GM19043 (cell line): Measurements from ENCODE around the gene TAF1C.
"Not testable (repeated sequence)": the region's sequence is repeated elsewhere in the genome, so short reads cannot be mapped to it uniquely, and the experiment has no call there.

Experiments used
- ATAC-seq: cut with Tn5 transposase; IDR thresholded peaks from one replicate; pipeline ENCODE4 v1.9.1; 2021; ENCODE audit warnings: low read depth; ENCODE audit not compliant: unreplicated experiment

The TAF1C gene

DNA sequence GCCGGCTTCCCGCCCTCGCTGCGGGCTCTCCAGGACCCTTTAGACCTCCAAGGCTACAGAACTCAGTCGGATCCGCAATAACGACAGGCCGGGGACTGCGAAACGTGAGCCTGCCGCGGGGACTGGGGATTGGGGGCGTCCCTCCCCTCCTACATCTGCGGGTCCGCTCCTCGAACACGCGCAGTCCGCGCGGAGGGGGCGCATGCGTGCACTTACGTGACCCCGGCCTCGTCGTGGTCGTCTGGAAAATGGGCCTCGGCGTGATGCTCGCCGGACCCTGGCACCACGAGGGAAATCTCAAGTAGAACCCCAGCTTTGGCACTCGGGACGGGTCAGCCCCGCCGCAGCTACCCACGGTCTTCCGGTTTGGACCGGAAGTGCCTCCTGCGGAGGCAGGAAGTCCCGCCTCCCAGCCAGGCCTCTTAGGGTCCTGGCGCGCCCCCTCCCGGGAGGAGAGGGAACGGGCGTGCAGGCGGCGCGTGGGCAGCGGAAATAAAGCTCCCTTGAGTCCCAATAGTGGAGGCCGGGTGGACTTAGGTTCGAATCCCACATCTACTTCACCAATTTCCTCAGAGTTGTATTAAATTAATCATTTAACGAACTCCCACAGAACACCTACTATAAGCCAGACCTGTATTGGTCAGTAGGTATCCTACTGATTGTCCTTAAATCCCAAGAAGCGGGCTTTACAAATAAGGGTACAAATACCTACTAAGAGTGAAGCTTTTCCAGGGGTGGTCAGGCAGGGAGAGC, at the start of gene TAF1C:
Gene TAF1C (minus strand): TSS at position 373 of the 753 bp plus-strand sequence. CDS start 2,069 bp downstream, outside the sequence.
- ATAC-seq, result peak; percentile 96

DNA sequence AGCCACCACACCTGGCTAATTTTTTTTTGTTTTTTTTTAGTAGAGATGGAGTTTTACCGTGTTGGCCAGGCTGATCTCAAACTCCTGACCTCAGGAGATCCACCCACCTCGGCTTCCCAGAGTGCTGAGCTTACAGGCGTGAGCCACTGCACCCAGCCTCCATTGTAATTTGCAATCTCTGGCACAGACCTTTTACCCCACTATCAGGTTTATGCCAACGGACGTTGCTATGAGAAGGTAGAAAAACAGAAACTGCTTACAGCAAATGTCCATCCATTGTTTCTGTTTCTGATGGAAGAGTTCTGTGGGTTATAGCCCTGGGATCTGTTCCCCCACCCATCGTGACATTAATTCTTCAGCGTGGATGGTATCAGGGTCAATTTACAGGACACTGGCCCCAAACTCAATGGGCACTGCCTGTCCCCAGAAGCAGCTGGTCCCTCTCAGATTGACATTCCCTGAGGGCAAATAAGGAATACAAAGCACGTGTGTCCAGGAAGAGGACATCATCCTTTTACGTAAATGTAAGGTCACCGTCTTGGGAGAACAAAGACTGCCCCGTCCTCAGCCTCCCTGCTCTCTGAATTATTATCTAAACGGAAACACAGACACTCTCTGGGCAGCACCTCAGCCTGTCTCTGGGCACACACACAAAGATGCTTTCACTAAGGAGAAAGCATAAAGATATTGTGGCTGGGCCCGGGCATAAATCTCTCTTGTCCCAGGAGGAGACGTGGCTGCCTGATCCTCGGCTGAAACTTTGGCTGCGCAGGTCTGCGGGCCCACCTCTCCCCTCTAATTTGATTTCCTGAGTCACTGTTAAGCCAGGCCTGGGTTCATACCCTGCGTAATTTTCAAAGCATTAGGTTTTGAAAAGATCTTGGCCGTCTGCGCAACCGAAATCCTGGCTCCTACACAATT, 47.7 kb upstream of the TAF1C start:
- ATAC-seq, result no peak

- no peak for ATAC-seq
Observed at GRCh38 chr16:84233748-84234147, 46.9 kb upstream of the TAF1C start.

DNA sequence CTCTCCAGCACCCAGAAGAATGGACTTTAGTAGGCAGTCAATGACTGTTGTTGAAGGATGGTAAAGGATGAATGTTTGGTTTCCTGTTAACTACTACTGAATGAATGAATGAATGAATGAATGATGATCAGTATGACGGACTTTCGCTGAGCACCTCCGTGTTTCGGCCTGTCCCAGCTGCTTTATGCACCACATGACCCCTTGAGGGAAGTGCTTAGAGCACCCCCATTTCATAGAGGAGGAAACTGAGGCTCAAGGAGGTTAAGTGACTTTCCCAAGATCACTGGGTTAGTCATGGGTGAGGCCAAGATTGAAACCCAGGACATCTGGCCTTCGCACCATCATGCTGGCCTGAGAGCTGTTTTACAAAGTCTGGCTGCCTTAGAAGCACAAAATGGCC, 46.1 kb upstream of the TAF1C start:
- ATAC-seq, result no peak

GRCh38 chr16:84232060-84232459, 45.2 kb upstream of the TAF1C start:
- no peak for ATAC-seq

- no peak for ATAC-seq
Observed at GRCh38 chr16:84229471-84229870, 42.6 kb upstream of the TAF1C start.

DNA sequence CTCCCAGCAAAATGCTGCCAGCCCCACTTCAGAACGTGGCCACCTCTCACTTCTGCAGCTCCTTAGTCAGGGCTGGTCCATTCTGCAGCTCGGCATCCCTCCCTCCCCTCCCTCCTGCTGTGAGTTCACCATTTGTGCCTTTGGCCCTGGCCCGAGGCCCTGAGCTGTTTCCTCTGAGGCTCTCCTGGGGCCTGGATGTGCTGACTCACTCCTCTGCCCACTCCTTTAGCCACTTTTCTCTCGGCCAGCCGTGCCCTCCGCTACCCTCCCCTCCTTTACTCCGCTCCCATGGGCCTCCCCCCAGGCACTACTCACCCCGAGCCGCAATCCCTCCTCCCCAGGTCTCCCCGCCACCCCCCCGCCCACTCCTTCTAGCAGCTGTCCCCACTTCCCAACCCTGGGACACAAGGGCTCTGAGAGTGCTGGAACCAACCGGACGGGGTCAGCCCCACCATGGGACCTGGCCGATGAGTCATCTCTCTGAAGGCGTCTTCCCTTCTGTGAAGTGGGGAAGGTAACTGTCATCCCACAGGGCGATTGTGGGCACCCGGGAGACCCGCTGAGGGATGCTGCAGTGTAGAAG, 41.5 kb upstream of the TAF1C start:
- ATAC-seq, result no peak

- no peak for ATAC-seq
Observed at GRCh38 chr16:84227548-84227947, 40.7 kb upstream of the TAF1C start.

DNA sequence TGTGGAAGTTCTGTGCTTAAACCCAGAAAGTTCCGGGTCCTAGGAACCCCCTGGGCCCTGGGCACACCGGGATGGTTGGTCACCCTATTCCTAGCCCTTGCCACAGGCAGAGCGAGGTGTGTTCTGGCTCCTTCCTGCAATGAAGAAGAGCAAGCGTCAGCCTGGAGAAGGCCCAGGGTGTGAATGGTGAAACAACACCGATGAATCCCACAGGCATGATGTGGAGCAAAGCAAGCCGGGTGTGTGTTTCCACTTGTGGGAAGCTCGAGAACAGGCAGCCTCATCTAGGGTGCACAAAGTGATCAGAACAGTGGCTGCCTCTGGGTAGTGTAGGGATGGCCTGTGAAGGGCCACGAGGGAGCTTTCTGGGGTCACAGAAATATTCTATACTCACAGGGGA, 39.2 kb upstream of the TAF1C start:
- no peak for ATAC-seq

DNA sequence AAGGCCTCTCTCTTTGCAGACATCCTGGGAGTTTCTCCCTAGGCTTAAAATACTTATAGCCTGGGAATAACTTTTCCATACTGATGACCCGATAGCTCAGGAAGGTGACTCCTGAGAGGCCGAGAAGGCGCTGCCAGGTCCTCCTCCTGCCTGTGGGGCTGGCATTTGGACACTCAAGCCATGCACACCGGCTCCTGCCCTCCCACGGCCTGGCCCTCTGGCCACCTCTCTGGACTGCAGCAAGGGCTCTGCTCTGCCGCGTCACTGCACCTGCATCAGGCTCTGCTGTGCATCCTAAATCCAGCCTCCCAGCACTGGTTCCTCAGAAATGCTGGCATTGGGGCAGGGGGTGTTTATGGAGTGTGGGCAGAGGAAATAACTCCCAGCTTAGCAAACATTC, 38.7 kb upstream of the TAF1C start:
- no peak for ATAC-seq

GRCh38 chr16:84225126-84225525, 38.3 kb upstream of the TAF1C start:
- ATAC-seq, result no peak

GRCh38 chr16:84224554-84224953, 37.7 kb upstream of the TAF1C start:
- no peak for ATAC-seq

DNA sequence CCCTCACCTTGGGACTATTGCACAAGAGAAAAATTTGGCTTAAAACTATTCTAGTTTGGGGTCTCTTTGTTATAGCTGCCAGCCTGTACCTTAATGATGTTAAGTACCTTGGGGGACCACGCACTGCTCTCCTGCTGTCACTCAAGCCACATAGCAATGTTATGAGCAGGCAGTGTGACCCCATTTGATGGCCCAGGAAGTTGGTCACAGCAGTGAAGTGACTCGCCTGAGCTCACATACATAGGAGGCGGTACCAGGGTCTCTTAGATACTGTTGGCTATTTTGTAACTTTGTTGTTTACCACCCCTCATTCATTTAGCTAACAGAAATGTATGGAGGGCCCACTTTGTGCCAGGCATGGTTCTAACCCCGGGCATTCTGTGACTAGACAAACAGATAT, 36.6 kb upstream of the TAF1C start:
- no peak for ATAC-seq

- no peak for ATAC-seq
Observed at GRCh38 chr16:84220851-84221250, 34.0 kb upstream of the TAF1C start.

DNA sequence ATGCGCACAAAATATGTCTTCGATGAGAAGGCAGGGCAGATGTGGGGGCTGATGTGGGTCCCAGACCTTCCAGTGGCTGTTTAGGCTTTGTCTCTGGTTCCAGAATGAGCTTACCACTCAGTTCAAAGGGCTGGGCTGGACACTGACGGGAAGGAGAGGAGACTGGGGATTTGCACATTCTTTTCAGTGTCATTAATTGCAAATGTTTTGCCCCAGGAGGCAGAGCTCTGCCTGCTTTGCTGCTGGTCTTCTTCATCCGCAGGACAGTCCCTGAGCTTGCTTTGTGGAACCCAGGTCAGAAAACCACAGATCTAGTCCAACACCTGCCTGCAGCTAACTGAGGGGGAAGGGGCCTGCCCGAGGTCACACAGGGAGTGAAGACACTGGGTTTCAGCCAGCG, 32.1 kb upstream of the TAF1C start:
- ATAC-seq, result no peak

DNA sequence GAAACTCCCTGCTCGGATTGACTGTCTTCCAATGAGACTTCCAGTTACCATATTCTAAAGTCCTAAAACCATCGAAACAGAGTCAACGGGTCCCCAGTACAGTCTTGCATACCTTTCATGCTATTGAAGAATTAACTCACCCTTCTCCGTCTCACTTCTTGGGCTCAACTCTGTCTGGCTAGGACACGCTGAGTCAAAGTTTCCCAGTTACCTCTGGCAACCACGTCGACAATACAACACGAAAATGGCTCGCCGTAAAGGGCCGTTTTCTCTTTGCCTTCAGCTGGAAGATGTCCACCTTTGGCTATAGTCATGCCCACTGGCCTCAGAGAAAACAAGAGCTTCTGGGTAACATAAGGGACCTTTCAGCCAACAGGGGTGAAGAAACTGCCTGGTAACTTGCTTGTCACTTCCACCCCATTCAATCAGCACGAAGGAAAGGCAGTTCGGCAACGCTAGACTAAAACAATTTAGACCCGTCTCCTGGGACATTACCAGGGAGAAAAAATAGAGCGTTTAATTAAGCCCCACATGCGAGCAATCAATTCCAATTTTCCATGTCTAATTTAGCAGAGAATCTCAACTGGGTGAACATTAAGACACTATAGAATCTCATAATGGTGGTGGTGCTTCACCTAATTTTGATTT, 31.4 kb upstream of the TAF1C start:
- ATAC-seq, result no peak

DNA sequence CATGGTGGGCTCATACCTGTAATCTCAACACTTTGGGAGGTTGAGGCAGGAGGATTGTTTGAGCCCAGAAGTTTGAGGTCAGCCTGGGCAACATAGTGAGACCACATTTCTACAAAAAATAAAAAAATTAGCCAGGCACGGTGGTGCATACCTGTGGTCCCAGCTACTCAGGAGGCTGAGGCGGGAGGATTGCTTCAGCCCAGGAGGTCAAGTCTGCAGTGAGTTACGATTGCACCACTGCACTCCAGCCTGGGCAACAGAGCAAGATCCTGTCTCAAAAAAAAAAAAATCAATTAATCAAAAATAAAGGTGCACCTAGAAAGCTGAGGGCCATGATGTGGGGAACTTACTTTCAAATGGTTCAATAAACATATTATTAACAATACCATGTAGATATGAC, 29.3 kb upstream of the TAF1C start:
- not testable (repeated sequence) for ATAC-seq

GRCh38 chr16:84215531-84215930, 28.7 kb upstream of the TAF1C start:
- ATAC-seq, result no peak

DNA sequence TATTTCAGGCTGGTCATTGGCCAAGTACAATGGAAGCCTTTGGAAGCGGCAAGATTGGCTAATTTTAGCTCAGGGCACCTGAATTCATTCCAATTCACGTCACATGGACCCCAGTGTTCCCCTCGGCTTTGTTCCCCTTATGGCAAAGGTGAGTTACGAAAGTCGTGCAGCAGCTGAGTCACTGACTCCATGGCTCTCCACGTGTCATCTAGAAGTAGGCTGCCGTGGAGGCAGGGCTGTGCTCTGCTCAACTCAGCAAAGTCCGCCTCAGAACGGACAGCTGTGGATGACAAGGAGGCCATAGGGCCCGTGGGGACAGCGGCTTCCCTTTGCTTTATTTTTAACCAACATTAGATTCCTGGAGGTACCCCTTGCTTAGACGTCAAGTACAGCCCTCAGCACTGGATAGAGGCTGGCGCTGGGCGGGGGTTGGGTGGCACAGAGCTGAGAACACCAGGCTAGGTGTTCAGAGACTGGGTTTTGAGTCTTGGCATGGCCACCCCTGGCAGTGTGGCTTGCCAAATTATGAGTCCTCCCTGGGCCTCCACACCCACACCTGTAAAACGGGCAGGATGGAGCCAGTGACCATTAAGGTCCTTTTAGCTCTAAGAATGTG, 27.7 kb upstream of the TAF1C start:
- no peak for ATAC-seq

GRCh38 chr16:84212631-84213030, 25.8 kb upstream of the TAF1C start:
- no peak for ATAC-seq
